ENCODE results near the gene UBE2Q2.
"Not testable (repeated sequence)": the region's sequence is repeated elsewhere in the genome, so short reads cannot be mapped to it uniquely, and the experiment has no call there.

Gene UBE2Q2

DNA sequence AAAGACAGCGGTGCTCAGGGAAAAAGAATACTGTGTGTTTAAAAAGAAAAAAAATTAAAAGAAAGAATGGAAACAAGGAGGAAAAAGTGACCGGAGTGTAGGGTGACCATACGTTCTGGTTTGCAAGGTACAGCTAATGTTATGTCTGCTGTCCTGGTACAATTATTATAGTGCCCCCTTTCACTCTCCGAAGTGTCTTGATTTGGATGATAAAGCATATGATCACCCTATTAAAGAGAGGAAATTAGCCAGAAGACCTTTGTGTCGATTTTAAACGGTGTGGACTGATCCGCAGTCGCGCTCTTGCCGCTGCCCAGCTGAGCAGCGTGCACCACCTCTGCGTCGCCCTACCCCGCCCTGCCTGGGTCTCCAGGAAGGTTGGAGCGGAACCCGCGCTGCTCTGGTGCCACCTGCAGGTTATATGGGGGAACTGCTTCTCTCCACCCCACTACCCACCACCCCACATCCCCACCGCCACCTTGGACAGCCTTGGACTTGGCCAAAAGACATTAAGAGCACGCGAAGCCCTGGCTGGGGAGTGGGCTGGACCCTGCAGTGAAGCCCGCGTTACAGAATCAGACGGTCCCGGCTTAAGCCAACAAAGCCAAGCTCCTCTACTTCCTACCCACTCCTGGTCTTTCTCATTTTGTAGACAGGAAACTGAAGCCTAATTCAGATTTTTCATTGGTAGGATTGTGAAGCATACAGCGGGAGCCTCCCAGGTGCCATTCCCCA lies 41.2 kb upstream of the UBE2Q2 start:
- Histone ChIP-seq H2AFZ (peak overlapping the region; percentile 46), H3K9ac (no peak overlapping the region), H3K27ac (no peak overlapping the region), H3K9me3 (ENCODE audit: control insufficient read depth, low read length) (no peaks in the 10 kb centered on the region), H3K27me3 (ENCODE audit: control insufficient read depth, insufficient read depth, low read length) (no peaks in the 10 kb centered on the region), H3K79me2 (no peaks in the 10 kb centered on the region), H3K36me3 (ENCODE audit: control insufficient read depth, insufficient read depth, low read length) (no peaks in the 10 kb centered on the region), H3K4me2 (ENCODE audit: low read length) (peak overlapping the region; percentile 61), H3K4me3 (ENCODE audit: low read depth, low read length) (peak overlapping the region; percentile 16), H3K4me1 (no peaks in the 10 kb centered on the region)
- TF ChIP-seq, protein P1, sequence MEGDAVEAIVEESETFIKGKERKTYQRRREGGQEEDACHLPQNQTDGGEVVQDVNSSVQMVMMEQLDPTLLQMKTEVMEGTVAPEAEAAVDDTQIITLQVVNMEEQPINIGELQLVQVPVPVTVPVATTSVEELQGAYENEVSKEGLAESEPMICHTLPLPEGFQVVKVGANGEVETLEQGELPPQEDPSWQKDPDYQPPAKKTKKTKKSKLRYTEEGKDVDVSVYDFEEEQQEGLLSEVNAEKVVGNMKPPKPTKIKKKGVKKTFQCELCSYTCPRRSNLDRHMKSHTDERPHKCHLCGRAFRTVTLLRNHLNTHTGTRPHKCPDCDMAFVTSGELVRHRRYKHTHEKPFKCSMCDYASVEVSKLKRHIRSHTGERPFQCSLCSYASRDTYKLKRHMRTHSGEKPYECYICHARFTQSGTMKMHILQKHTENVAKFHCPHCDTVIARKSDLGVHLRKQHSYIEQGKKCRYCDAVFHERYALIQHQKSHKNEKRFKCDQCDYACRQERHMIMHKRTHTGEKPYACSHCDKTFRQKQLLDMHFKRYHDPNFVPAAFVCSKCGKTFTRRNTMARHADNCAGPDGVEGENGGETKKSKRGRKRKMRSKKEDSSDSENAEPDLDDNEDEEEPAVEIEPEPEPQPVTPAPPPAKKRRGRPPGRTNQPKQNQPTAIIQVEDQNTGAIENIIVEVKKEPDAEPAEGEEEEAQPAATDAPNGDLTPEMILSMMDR (IDR thresholded peaks at IDR 0.05), result peak; percentile 70

DNA sequence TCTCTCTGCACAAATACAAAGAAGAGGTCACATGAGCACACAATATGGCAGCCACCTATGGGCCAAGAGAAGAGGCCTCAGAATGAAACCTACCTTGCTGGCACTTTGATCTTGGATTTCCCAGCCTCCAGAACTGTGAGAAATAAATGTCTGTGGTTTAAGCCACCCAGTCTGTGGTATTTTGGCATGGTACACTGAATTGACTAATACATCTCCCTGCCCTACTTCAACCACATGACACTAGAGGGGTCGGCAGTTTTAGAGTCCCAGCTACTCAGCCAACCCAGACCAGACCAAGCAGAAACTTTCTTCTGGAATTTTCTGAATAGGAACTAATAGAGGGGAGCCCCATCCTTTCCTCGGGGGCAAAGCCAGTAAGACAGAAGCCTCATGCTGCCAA lies 35.8 kb upstream of the UBE2Q2 start:
- H3K79me2 ChIP-seq; H3K36me3 ChIP-seq (ENCODE audit: control insufficient read depth, insufficient read depth, low read length); H3K4me1 ChIP-seq; H2AFZ ChIP-seq; H3K9me3 ChIP-seq (ENCODE audit: control insufficient read depth, low read length); H3K9ac ChIP-seq; H3K4me2 ChIP-seq (ENCODE audit: low read length); H3K4me3 ChIP-seq (ENCODE audit: low read depth, low read length); H3K27ac ChIP-seq; H3K27me3 ChIP-seq (ENCODE audit: control insufficient read depth, insufficient read depth, low read length): not testable (repeated sequence)

DNA sequence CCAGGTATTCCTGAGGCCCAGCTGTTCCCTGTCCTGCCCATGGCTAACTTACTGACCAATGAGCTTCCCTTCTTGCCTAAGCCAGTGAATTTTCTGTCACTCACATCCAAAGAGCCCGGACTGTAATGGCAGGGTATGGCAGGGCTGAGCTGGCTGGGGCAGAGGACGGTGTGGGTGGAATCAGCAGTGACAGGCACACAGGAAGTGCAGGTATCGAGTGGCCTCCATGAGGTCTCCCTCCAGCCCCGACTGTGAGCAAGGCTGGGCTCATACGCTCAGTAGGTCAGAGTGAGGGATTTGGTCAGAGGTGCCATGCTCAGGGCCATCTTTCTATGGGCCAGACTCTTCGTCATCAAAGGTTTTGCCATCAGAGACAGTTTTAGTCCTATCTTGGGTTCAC lies 35.2 kb upstream of the UBE2Q2 start:
- not testable (repeated sequence) for H2AFZ ChIP-seq; H3K36me3 ChIP-seq (ENCODE audit: control insufficient read depth, insufficient read depth, low read length); H3K9ac ChIP-seq; H3K27ac ChIP-seq; H3K27me3 ChIP-seq (ENCODE audit: control insufficient read depth, insufficient read depth, low read length); H3K79me2 ChIP-seq; H3K4me2 ChIP-seq (ENCODE audit: low read length); H3K4me3 ChIP-seq (ENCODE audit: low read depth, low read length); H3K9me3 ChIP-seq (ENCODE audit: control insufficient read depth, low read length); H3K4me1 ChIP-seq

DNA sequence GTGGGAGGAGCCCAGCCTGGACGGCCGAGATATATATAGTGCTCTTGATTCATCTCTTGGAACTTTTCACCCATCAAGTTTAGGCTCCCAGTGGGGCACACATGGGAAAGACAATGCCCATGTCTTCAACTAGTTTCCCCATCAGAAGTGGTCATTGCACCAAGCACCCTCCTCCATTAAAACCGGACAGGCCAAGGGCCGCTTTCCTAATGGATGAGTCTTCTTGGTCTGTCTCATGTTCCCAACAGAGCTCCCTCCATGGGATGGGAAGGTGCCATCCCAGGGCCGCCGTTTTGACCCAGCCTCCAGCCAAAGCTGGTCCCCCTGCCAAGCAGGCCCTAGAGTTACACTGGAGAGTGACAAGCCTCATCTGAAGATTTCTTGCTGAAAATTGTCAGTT lies 34.7 kb upstream of the UBE2Q2 start:
- no peaks in the 10 kb centered on the region for H3K27me3 ChIP-seq (ENCODE audit: control insufficient read depth, insufficient read depth, low read length)
- H2AFZ ChIP-seq, result no peak overlapping the region
- no peak overlapping the region for H3K4me3 ChIP-seq (ENCODE audit: low read depth, low read length)
- no peaks in the 10 kb centered on the region for H3K79me2 ChIP-seq
- TF ChIP-seq, protein P1 (IDR thresholded peaks at IDR 0.05), result no peak
- H3K9me3 ChIP-seq (ENCODE audit: control insufficient read depth, low read length), result no peaks in the 10 kb centered on the region
- H3K36me3 ChIP-seq (ENCODE audit: control insufficient read depth, insufficient read depth, low read length), result no peaks in the 10 kb centered on the region
- H3K9ac ChIP-seq, result no peak overlapping the region
- no peak overlapping the region for H3K27ac ChIP-seq
- no peak overlapping the region for H3K4me2 ChIP-seq (ENCODE audit: low read length)
- H3K4me1 ChIP-seq, result no peaks in the 10 kb centered on the region

DNA sequence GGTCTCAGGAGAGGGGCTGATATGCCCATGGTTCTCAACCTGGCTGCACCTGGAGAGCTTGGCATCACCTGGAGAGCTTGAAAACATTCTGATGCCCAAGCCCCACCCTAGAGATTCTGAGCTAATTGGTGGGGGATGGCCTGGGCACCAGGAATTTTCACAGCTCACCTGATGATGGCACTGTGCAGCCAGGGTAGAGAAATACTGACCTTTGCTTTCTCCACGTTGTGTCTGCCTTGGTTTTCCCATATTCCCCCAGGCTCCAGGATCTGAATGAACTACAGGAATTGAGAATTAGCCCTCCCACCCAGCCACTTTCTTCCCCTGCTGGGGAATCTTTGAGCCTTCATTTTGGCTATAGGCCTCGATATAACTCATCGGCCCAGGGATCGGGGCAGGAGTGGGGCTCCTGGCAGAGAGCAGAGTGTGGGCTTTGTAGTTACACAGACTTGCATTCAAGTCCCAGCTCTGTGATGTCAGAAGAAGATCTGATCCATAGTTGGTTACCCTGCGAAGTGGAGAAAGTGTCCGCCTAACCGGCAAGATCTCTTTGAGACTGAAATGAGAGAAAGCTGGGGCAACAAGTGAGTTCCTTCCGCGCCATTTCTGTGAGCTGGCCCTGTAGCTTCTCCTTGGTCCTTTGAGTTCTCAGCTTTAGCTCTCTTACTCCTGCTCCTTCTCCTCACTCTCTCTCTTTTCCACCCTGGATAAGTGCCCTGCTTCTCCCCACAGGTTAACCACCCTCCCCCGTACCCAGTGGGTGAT lies 33.1 kb upstream of the UBE2Q2 start:
- Histone ChIP-seq H3K36me3 (ENCODE audit: control insufficient read depth, insufficient read depth, low read length) (no peaks in the 10 kb centered on the region), H3K4me3 (ENCODE audit: low read depth, low read length) (no peak overlapping the region), H2AFZ (no peak overlapping the region), H3K79me2 (no peaks in the 10 kb centered on the region), H3K4me1 (no peaks in the 10 kb centered on the region), H3K9me3 (ENCODE audit: control insufficient read depth, low read length) (no peaks in the 10 kb centered on the region), H3K9ac (no peak overlapping the region), H3K4me2 (ENCODE audit: low read length) (no peak overlapping the region), H3K27me3 (ENCODE audit: control insufficient read depth, insufficient read depth, low read length) (no peaks in the 10 kb centered on the region), H3K27ac (no peak overlapping the region)
- TF ChIP-seq, protein P1 (IDR thresholded peaks at IDR 0.05), result peak; percentile 13
